K562 (cell line): Measurements from ENCODE around the gene LYST. TPM values are rescaled to one million over a fixed set of nuclear protein-coding genes. Genes with fewer than 3 reads are reported as not detected.
A peak's percentile ranks its signal among the peaks of the same experiment; 100 is the strongest.

Experiments used
- ATAC-seq: fragments of 200-7000 bp; cut with Tn5 transposase; 3 replicates; pipeline ENCODE4 v1.9.1; 2020; ENCODE audit warnings: moderate library complexity
- BruUV-seq: library from RNA; stranded (reverse); fragments of 400-500 nt; replicated peaks from 2 replicates; lab custom pipeline; 2021; lab: Mats Ljungman, UMichigan
- CTCF ChIA-PET: fragments of 300-600 bp; formaldehyde crosslinking; extraction: SDS; loops from one replicate; lab custom pipeline; 2021; ENCODE audit warnings: low intra/inter-chr PET ratio; lab: Yijun Ruan, JAX
- POLR2A ChIA-PET: fragments of 300-600, 350-650 bp; sonication (Branson Sonifier 250); formaldehyde crosslinking; extraction: SDS; loops from one replicate; lab custom pipeline; 2021; ENCODE audit warnings: antibody characterized with exemption, inconsistent platforms; lab: Yijun Ruan, JAX
- DNase-seq, 4 experiments: peaks; one replicate each; pipeline versions ENCODE4 v3.0.0 to v3.0.0-alpha.2; 2011 to 2018; ENCODE audit warnings: low spot score in 3 of 4, mixed read lengths in 3 of 4; ENCODE audit errors: extremely low read depth in 1 of 4
- FAIRE-seq: peaks from 2 replicates; lab custom pipeline; 2011; peaks lifted over from hg19 to GRCh38; lab: Jason Lieb, UNC
- H2AFZ ChIP-seq: 2 replicates; pipeline ENCODE4 v1.6.0; 2011; ENCODE audit warnings: low read depth, low read length, control low read depth, inconsistent platforms
- H3K27ac ChIP-seq: fragments of 200-600 bp; 3 replicates; pipeline ENCODE4 v1.8.0; 2011; ENCODE audit warnings: low read depth, mild to moderate bottlenecking, control low read depth, inconsistent platforms, low read length, moderate library complexity, mixed read lengths; ENCODE audit errors: extremely low read depth
- H3K27me3 ChIP-seq, 2 experiments: fragments of 300-600 bp in 1 of 2; 2 replicates in 1 of 2; 3 replicates in 1 of 2; pipeline versions ENCODE4 v1.6.0 to v1.8.0; 2011; ENCODE audit warnings: inconsistent platforms in 2 of 2, low read length in 2 of 2, mild to moderate bottlenecking in 1 of 2, mixed read lengths in 1 of 2, moderate library complexity in 1 of 2; ENCODE audit not compliant: control insufficient read depth in 2 of 2, insufficient read depth in 2 of 2
- H3K36me3 ChIP-seq: fragments of 300-600 bp; 3 replicates; pipeline ENCODE4 v1.8.0; 2011; ENCODE audit warnings: mild to moderate bottlenecking, low read length, inconsistent platforms; ENCODE audit not compliant: control insufficient read depth, insufficient read depth
- H3K4me1 ChIP-seq, 2 experiments: fragments of 200-600 bp in 1 of 2; replicated peaks in 1 of 2; 2 replicates in 1 of 2; 3 replicates in 1 of 2; pipeline versions ENCODE4 v1.5.1 to v1.8.0; 2011; ENCODE audit warnings: inconsistent platforms in 2 of 2, low read length in 2 of 2, mild to moderate bottlenecking in 1 of 2, mixed read lengths in 1 of 2, moderate library complexity in 1 of 2; ENCODE audit not compliant: control insufficient read depth in 2 of 2, insufficient read depth in 2 of 2
- H3K4me2 ChIP-seq: 2 replicates; pipeline ENCODE4 v1.6.1; 2011; ENCODE audit warnings: low read length, control low read depth, inconsistent platforms, mixed read lengths; ENCODE audit not compliant: insufficient read depth
- H3K4me3 ChIP-seq: fragments of 200-600 bp; sonication (generic), shearing (Covaris generic); 2 replicates; pipeline ENCODE4 v1.5.1; 2016; ENCODE audit warnings: control low read depth, inconsistent platforms
- H3K79me2 ChIP-seq: fragments of 200-600 bp; 3 replicates; pipeline ENCODE4 v1.8.0; 2011; ENCODE audit warnings: low read length, inconsistent platforms; ENCODE audit not compliant: control insufficient read depth, insufficient read depth
- H3K9ac ChIP-seq, 2 experiments: 2 replicates each; pipeline versions ENCODE4 v1.6.0 to v1.6.1; 2011; ENCODE audit warnings: low read depth in 2 of 2, low read length in 2 of 2, control low read depth in 1 of 2, inconsistent platforms in 1 of 2, mild to moderate bottlenecking in 1 of 2, mixed read lengths in 1 of 2; ENCODE audit not compliant: insufficient read depth in 1 of 2
- H3K9me1 ChIP-seq: one replicate; pipeline ENCODE4 v1.6.0; 2011; ENCODE audit warnings: inconsistent platforms, mild to moderate bottlenecking, low read length, moderate library complexity; ENCODE audit not compliant: control insufficient read depth, insufficient read depth
- H3K9me3 ChIP-seq: replicated peaks from 2 replicates; pipeline ENCODE4 v1.5.1; 2011; ENCODE audit warnings: low read depth, low read length, inconsistent platforms; ENCODE audit not compliant: control insufficient read depth, insufficient read depth
- H4K20me1 ChIP-seq: replicated peaks from 2 replicates; pipeline ENCODE4 v1.6.1; 2011; ENCODE audit warnings: low read length, inconsistent platforms, mixed read lengths; ENCODE audit not compliant: control insufficient read depth, insufficient read depth
- C11orf30 ChIP-seq: fragments of 450-650 bp; IDR thresholded peaks from 2 replicates; pipeline ENCODE4 v1.6.1; 2016; ENCODE audit warnings: low read depth, mild to moderate bottlenecking
- CREM ChIP-seq: IDR thresholded peaks from 2 replicates; pipeline ENCODE4 v1.6.1; 2014; ENCODE audit warnings: antibody characterized with exemption, low read depth
- MAFG ChIP-seq: fragments of 450-650 bp; conservative IDR thresholded peaks from 2 replicates; pipeline ENCODE4 v1.6.1; 2016; ENCODE audit warnings: missing genetic modification characterization, missing compliant biosample characterization
- NFE2 ChIP-seq: IDR thresholded peaks from 2 replicates; pipeline ENCODE4 v1.6.1; 2014; ENCODE audit warnings: antibody characterized with exemption, low read depth
- NR3C1 ChIP-seq: sonication (generic); formaldehyde crosslinking; IDR thresholded peaks from 2 replicates; pipeline ENCODE4 v1.8.1; 2022; ENCODE audit warnings: missing genetic modification reagents
- POLR2A ChIP-seq: fragments of 450-650 bp; conservative IDR thresholded peaks from 2 replicates; pipeline ENCODE4 v1.6.1; 2016
- SMAD2 ChIP-seq: fragments of 150-350 bp; IDR thresholded peaks from 2 replicates; pipeline ENCODE4 v1.6.1; 2014; ENCODE audit warnings: low read depth, mild to moderate bottlenecking, low read length
- SRSF9 ChIP-seq: fragments of 200-400 bp; formaldehyde crosslinking; IDR thresholded peaks from 2 replicates; pipeline ENCODE4 v1.6.1; 2017; ENCODE audit warnings: low read depth, low read length, borderline replicate concordance
- TAF15 ChIP-seq: fragments of 200-400 bp; formaldehyde crosslinking; IDR thresholded peaks from 2 replicates; pipeline ENCODE4 v1.6.1; 2017; ENCODE audit warnings: mild to moderate bottlenecking, low read depth, low read length, moderate library complexity
- ZEB2 ChIP-seq: fragments of 450-650 bp; IDR thresholded peaks from 2 replicates; pipeline ENCODE4 v1.6.1; 2016
- ZNF143 ChIP-seq: sonication (generic); formaldehyde crosslinking; IDR thresholded peaks from 2 replicates; pipeline ENCODE4 v1.9.0; 2022; ENCODE audit warnings: mild to moderate bottlenecking, missing genetic modification reagents
- ZNF324 ChIP-seq: fragments of 250-450 bp; sonication (Bioruptor Pico); IDR thresholded peaks from 2 replicates; pipeline ENCODE4 v1.4.0; 2020; ENCODE audit warnings: mild to moderate bottlenecking
- ZNF830 ChIP-seq: fragments of 250-450 bp; sonication (Bioruptor Pico); IDR thresholded peaks from 2 replicates; pipeline ENCODE4 v1.5.0; 2021; ENCODE audit warnings: mild to moderate bottlenecking
- WGBS: fragments of 100-300 bp; shearing (Covaris generic); methylation state at CpG from one replicate; pipeline ENCODE4 v1.1.6; 2016; ENCODE audit warnings: low coverage, mixed read lengths; ENCODE audit not compliant: insufficient coverage; ENCODE audit errors: missing lambda C conversion rate; 5-methylcytosine and 5-hydroxymethylcytosine counted together
- in situ Hi-C: fragments of 300-500 bp; cut with MboI; formaldehyde crosslinking; loops from 4 replicates; pipeline ENCODE4 v1.15.0; 2018; ENCODE audit warnings: inconsistent platforms, mixed read lengths
- intact Hi-C: fragments of 100-400 bp; cut with micrococcal nuclease; formaldehyde crosslinking; loops from 2 replicates; pipeline ENCODE4 v1.14.2; 2022
- polyA plus RNA-seq, 8 experiments: library from polyadenylated mRNA; depleted of rRNA in 4 of 8; stranded (reverse) in 5 of 8; unstranded in 3 of 8; fragments of >200 nt; fragmentation: Nextera tagmentation in 2 of 8; fragmentation: Illumina TruSeq in 1 of 8; extraction: Ambion mirVana in 2 of 8; extraction: Trizol in 1 of 8; gene quantifications; 2 replicates each; pipeline versions ENCODE4 v1.2.1 to v1.2.3, GENCODE V29; 2011 to 2014; ENCODE audit warnings: inconsistent platforms in 1 of 8, missing spikeins in 1 of 8
- total RNA-seq, 7 experiments: library from RNA; depleted of rRNA in 6 of 7; stranded (reverse); fragments of >200 nt in 6 of 7; fragmentation: Illumina TruSeq in 2 of 7; extraction: Trizol in 2 of 7; gene quantifications; 2 replicates each; pipeline versions ENCODE4 v1.2.1 to v1.2.3, GENCODE V29; 2011 to 2021; ENCODE audit warnings: low replicate concordance in 1 of 7
- TF ChIP-seq, protein P1 (sequence below): fragments of 450-650 bp; formaldehyde crosslinking; IDR thresholded peaks from 2 replicates; pipeline ENCODE4 v1.4.0; 2020; ENCODE audit warnings: mild to moderate bottlenecking, moderate library complexity
- TF ChIP-seq, protein P2 (sequence below): fragments of 250-450 bp; sonication (Bioruptor Pico); IDR thresholded peaks from 2 replicates; pipeline ENCODE4 v1.8.0; 2022; ENCODE audit warnings: moderate library complexity, mild to moderate bottlenecking, inconsistent platforms
- TF ChIP-seq, protein P3 (sequence below): sonication (generic); formaldehyde crosslinking; IDR thresholded peaks from 2 replicates; pipeline ENCODE4 v1.8.0; 2023; ENCODE audit warnings: missing genetic modification reagents, mild to moderate bottlenecking, borderline replicate concordance
- TF ChIP-seq, protein P4 (sequence below): fragments of 250-450 bp; sonication (Bioruptor Pico); IDR thresholded peaks from 2 replicates; pipeline ENCODE4 v1.4.0; 2020; ENCODE audit warnings: mild to moderate bottlenecking

The LYST gene
- total and polyA plus RNA-seq, 9 of the 15 experiments (the other 6 are each of a cell fraction or from before 2014, with no cell fraction given): 0.73 to 2.4 (median 1.4) TPM

DNA sequence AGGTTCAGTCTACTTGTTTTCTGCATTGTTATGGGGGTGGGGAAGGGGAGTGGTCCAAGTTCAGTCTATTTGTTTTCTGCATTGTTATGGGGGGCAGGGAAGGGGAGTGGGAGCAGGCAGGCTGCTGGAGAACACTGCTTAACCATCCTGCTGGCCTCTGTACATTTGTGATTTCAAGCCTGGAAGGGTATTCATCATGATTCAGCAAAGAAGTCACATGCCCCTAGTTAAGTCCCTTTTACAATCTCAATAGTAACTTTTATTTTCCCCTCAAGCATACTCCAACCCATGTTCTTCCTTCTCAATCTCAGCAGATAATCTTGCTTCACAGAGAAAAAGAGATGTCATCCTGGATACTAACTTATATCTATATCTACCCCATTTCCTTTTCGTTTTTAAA, 7.9 kb downstream of the LYST start:
- WGBS: 0% methylated on average over 1 of the region's 1 CpG
- Histone ChIP-seq H3K9ac (no peak overlapping the region), H3K27ac (no peak overlapping the region), H2AFZ (no peak overlapping the region), H4K20me1 (no peaks in the 10 kb centered on the region), H3K27me3 (peaks cover 2 to 6% of the 10 kb centered on the region in 2 experiments; a peak in 3 of 5 replicates), H3K9me1 (no peaks in the 10 kb centered on the region), H3K79me2 (no peaks in the 10 kb centered on the region), H3K4me3 (no peak overlapping the region), H3K4me1 (no peaks in the 10 kb centered on the region), H3K36me3 (no peaks in the 10 kb centered on the region), H3K9me3 (no peaks in the 10 kb centered on the region), H3K4me2 (no peak overlapping the region)
- DNase-seq: no peak
- BruUV-seq: no TSS peak
- in situ Hi-C loops (no loop called here), intact Hi-C loops (no loop called here)
- FAIRE-seq: no peak
- CTCF ChIA-PET: no interaction called here
- TF ChIP-seq, protein P1, sequence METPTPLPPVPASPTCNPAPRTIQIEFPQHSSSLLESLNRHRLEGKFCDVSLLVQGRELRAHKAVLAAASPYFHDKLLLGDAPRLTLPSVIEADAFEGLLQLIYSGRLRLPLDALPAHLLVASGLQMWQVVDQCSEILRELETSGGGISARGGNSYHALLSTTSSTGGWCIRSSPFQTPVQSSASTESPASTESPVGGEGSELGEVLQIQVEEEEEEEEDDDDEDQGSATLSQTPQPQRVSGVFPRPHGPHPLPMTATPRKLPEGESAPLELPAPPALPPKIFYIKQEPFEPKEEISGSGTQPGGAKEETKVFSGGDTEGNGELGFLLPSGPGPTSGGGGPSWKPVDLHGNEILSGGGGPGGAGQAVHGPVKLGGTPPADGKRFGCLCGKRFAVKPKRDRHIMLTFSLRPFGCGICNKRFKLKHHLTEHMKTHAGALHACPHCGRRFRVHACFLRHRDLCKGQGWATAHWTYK: no peak
- no peak for TF ChIP-seq NR3C1 (CRISPR knock-in tag)
- TF ChIP-seq, protein P2, sequence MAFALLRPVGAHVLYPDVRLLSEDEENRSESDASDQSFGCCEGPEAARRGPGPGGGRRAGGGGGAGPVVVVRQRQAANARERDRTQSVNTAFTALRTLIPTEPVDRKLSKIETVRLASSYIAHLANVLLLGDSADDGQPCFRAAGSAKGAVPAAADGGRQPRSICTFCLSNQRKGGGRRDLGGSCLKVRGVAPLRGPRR (CRISPR knock-in tag): no peak
- TF ChIP-seq SRSF9: no peak
- TF ChIP-seq, protein P3, sequence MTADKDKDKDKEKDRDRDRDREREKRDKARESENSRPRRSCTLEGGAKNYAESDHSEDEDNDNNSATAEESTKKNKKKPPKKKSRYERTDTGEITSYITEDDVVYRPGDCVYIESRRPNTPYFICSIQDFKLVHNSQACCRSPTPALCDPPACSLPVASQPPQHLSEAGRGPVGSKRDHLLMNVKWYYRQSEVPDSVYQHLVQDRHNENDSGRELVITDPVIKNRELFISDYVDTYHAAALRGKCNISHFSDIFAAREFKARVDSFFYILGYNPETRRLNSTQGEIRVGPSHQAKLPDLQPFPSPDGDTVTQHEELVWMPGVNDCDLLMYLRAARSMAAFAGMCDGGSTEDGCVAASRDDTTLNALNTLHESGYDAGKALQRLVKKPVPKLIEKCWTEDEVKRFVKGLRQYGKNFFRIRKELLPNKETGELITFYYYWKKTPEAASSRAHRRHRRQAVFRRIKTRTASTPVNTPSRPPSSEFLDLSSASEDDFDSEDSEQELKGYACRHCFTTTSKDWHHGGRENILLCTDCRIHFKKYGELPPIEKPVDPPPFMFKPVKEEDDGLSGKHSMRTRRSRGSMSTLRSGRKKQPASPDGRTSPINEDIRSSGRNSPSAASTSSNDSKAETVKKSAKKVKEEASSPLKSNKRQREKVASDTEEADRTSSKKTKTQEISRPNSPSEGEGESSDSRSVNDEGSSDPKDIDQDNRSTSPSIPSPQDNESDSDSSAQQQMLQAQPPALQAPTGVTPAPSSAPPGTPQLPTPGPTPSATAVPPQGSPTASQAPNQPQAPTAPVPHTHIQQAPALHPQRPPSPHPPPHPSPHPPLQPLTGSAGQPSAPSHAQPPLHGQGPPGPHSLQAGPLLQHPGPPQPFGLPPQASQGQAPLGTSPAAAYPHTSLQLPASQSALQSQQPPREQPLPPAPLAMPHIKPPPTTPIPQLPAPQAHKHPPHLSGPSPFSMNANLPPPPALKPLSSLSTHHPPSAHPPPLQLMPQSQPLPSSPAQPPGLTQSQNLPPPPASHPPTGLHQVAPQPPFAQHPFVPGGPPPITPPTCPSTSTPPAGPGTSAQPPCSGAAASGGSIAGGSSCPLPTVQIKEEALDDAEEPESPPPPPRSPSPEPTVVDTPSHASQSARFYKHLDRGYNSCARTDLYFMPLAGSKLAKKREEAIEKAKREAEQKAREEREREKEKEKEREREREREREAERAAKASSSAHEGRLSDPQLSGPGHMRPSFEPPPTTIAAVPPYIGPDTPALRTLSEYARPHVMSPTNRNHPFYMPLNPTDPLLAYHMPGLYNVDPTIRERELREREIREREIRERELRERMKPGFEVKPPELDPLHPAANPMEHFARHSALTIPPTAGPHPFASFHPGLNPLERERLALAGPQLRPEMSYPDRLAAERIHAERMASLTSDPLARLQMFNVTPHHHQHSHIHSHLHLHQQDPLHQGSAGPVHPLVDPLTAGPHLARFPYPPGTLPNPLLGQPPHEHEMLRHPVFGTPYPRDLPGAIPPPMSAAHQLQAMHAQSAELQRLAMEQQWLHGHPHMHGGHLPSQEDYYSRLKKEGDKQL (CRISPR knock-in tag): no peak
- no peak for TF ChIP-seq ZEB2
- TF ChIP-seq ZNF324 (CRISPR knock-in tag): no peak
- no peak for TF ChIP-seq POLR2A
- TF ChIP-seq, protein P4, sequence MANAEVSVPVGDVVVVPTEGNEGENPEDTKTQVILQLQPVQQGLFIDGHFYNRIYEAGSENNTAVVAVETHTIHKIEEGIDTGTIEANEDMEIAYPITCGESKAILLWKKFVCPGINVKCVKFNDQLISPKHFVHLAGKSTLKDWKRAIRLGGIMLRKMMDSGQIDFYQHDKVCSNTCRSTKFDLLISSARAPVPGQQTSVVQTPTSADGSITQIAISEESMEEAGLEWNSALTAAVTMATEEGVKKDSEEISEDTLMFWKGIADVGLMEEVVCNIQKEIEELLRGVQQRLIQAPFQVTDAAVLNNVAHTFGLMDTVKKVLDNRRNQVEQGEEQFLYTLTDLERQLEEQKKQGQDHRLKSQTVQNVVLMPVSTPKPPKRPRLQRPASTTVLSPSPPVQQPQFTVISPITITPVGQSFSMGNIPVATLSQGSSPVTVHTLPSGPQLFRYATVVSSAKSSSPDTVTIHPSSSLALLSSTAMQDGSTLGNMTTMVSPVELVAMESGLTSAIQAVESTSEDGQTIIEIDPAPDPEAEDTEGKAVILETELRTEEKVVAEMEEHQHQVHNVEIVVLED (CRISPR knock-in tag): no peak
- no peak for TF ChIP-seq TAF15
- TF ChIP-seq ZNF830 (CRISPR knock-in tag): no peak
- TF ChIP-seq NFE2: peak; percentile 46; the same call in 1 of the 2 replicates
- TF ChIP-seq SMAD2: no peak
- TF ChIP-seq ZNF143 (CRISPR knock-in tag): no peak
- TF ChIP-seq MAFG (tag): 0 out of 2 replicates have a peak, but pooled peaks have one; percentile 34
- TF ChIP-seq C11orf30: peak; percentile 54
- TF ChIP-seq CREM: no peak
- ATAC-seq: no peak
- POLR2A ChIA-PET: no interaction called here
